ENCODE results near the gene ABCG2. TPM values are rescaled to one million over a fixed set of nuclear protein-coding genes. Genes with fewer than 3 reads are reported as not detected.

The ABCG2 gene
- total and polyA plus RNA-seq, 3 donors from 2014 or later, result 4.3 to 9.5 (median 9.4) TPM

DNA sequence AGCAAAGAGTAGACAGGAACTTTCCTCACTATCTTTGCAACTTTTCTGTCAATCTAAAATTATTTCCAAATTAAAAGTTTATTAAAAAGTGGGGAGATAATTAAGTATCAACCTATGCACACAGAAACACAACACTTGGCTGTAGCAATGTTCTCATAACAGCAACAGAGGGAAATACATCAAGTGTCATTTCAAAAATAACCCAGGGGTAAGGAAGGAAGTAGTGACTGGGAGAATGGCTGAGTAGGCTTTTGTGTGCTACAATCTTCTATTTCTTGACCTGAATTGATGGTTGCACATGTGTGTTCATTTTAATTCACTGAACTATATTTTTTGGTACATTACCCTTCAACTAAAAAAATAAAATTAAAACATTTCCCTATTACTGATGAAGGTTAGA lies 67.5 kb downstream of the ABCG2 start:
- Histone ChIP-seq H3K36me3 (ENCODE audit: low read depth, missing control alignments) (no peaks in the 10 kb centered on the region), H3K4me1 (no peaks in the 10 kb centered on the region), H3K27ac (no peak overlapping the region), H3K9me3 (no peaks in the 10 kb centered on the region), H3K4me3 (no peak overlapping the region), H3K27me3 (no peaks in the 10 kb centered on the region)
- DNase-seq, result no peak
- intact Hi-C loops (cut with DNase I; ENCODE audit: low total_unique reads), result no loop called here
- TF ChIP-seq POLR2A (IDR thresholded peaks at IDR 0.05), result no peak
- TF ChIP-seq, protein P1, sequence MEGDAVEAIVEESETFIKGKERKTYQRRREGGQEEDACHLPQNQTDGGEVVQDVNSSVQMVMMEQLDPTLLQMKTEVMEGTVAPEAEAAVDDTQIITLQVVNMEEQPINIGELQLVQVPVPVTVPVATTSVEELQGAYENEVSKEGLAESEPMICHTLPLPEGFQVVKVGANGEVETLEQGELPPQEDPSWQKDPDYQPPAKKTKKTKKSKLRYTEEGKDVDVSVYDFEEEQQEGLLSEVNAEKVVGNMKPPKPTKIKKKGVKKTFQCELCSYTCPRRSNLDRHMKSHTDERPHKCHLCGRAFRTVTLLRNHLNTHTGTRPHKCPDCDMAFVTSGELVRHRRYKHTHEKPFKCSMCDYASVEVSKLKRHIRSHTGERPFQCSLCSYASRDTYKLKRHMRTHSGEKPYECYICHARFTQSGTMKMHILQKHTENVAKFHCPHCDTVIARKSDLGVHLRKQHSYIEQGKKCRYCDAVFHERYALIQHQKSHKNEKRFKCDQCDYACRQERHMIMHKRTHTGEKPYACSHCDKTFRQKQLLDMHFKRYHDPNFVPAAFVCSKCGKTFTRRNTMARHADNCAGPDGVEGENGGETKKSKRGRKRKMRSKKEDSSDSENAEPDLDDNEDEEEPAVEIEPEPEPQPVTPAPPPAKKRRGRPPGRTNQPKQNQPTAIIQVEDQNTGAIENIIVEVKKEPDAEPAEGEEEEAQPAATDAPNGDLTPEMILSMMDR (IDR thresholded peaks at IDR 0.05), result no peak

DNA sequence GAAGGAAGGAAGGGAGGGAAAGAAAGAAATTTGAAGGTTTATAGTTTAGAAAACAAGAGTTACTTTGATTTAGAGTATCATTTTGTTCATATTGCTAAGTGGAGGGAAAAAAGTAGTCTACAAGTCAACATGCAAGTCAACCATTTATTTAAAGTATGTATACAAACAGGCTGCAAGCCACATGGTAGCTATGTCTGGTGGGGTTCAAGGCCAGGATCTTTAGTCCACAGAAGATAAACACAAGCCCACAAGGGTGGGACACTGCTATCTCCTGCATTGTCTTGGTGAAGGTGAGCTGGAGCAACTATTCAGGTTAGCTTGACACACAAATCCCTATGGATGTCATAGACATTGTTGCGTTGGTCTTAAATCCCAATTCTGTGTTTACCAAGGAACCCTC lies 71.4 kb downstream of the ABCG2 start:
- no peaks in the 10 kb centered on the region for H3K9me3 ChIP-seq
- intact Hi-C loops (cut with DNase I; ENCODE audit: low total_unique reads), result no loop called here
- H3K27me3 ChIP-seq, result no peaks in the 10 kb centered on the region
- WGBS, 2 donors, result 82 to 96% methylated on average over 1 of the region's 1 CpG
- no peak for TF ChIP-seq POLR2A (IDR thresholded peaks at IDR 0.05)
- TF ChIP-seq, protein P1 (IDR thresholded peaks at IDR 0.05), result no peak
- no peak for DNase-seq
- H3K4me1 ChIP-seq, result no peaks in the 10 kb centered on the region
- H3K27ac ChIP-seq, result no peak overlapping the region
- H3K4me3 ChIP-seq, result no peak overlapping the region
- H3K36me3 ChIP-seq (ENCODE audit: low read depth, missing control alignments), result no peaks in the 10 kb centered on the region

DNA sequence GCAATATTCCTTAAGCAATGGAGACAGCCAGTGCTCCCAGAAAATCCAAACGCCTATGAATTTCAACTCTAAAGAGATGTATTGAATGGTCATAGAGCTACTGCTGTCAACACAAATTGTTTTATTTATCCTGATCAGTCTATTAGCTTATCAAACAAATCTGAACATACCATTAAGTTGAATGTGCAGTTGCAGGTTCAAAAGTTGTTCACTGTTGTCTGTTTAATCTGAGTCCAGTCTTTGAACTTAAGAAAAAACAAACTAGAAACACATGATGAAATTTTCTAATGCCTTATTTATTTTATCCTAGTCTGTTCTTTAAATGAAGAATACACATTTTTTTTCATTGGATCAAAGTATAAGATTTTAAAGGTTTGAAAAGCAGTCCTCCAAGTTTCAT lies 77.8 kb downstream of the ABCG2 start:
- Histone ChIP-seq H3K36me3 (ENCODE audit: low read depth, missing control alignments) (no peaks in the 10 kb centered on the region), H3K4me3 (no peak overlapping the region), H3K27me3 (no peaks in the 10 kb centered on the region), H3K27ac (no peak overlapping the region), H3K4me1 (no peaks in the 10 kb centered on the region), H3K9me3 (no peaks in the 10 kb centered on the region)
- TF ChIP-seq, protein P1 (IDR thresholded peaks at IDR 0.05), result no peak
- TF ChIP-seq POLR2A (IDR thresholded peaks at IDR 0.05), result no peak
- intact Hi-C loops (cut with DNase I; ENCODE audit: low total_unique reads), result no loop called here
- WGBS, 2 donors, result 64 to 71% methylated on average over 1 of the region's 1 CpG
- no peak for DNase-seq

DNA sequence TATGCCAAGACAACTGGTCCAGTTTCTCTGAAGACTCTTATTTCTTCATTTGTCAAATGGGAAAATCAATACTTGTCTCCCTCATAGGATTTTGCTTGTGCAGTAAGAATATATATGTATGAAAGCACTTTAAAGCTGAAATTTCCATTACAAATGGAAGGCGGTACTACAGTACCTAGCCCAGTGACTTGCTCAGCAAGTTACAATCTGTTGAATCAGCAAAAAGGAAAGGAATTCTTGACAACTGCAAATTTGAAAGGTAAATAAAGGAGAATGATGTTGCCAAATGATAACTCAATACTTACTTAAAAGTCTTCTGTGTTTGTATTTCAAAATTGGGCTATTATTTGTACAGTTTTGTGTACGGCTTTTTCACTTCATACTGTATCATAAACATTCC lies 79.9 kb downstream of the ABCG2 start:
- DNase-seq, result no peak
- no peaks in the 10 kb centered on the region for H3K9me3 ChIP-seq
- H3K27me3 ChIP-seq, result no peaks in the 10 kb centered on the region
- H3K36me3 ChIP-seq (ENCODE audit: low read depth, missing control alignments), result no peaks in the 10 kb centered on the region
- H3K27ac ChIP-seq, result no peak overlapping the region
- H3K4me3 ChIP-seq, result no peak overlapping the region
- intact Hi-C loops (cut with DNase I; ENCODE audit: low total_unique reads), result no loop called here
- H3K4me1 ChIP-seq, result no peaks in the 10 kb centered on the region
- WGBS, 2 donors, result 96 to 98% methylated on average over 2 of the region's 2 CpGs
- TF ChIP-seq, protein P1 (IDR thresholded peaks at IDR 0.05), result no peak
- TF ChIP-seq POLR2A (IDR thresholded peaks at IDR 0.05), result no peak

DNA sequence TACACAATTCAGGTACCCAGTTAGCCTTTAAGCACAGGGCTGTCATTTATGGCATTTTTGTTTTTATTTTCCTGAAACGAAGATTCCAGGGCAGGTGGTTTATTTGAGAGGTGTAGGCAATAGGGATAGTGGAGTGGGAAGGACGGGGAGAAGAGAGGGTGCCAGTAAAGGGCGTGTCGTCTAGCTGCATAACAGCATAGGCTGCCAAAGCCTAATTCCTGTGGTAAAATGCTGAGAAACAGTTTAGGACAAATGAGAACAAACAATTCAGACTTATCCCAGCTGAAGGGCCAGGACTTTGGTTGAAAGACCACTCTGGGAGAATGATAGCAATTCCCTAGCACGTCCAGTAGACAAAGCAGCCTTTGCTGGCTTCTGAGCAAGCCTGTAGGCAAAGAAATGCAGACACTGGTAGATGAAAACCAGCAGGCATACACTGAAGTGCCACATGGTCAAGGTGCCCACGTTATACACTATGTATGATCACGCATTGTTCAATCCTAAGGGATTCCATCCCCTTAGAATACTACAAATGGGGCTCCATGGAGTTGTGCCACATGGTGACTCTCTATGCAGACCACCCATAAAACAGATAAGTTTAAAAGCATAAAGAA lies 80.4 kb downstream of the ABCG2 start:
- 68 to 80% methylated on average over 7 of the region's 7 CpGs for WGBS, 2 donors
- no peak for DNase-seq

More for the DNA sequence above, 80.4 kb downstream of the ABCG2 start:
- no peaks in the 10 kb centered on the region for H3K36me3 ChIP-seq (ENCODE audit: low read depth, missing control alignments)
- H3K9me3 ChIP-seq, result no peaks in the 10 kb centered on the region
- no peak overlapping the region for H3K27ac ChIP-seq
- intact Hi-C loops (cut with DNase I; ENCODE audit: low total_unique reads), result no loop called here
- no peaks in the 10 kb centered on the region for H3K4me1 ChIP-seq
- TF ChIP-seq POLR2A (IDR thresholded peaks at IDR 0.05), result no peak
- TF ChIP-seq, protein P1 (IDR thresholded peaks at IDR 0.05), result no peak
- no peak overlapping the region for H3K4me3 ChIP-seq
- no peaks in the 10 kb centered on the region for H3K27me3 ChIP-seq

Measured in testis (tissue), 3 donors.